Sigmoid colon (tissue), 7 donors: ENCODE measurements around the gene HMCN1. TPM values are rescaled to one million over a fixed set of nuclear protein-coding genes. Genes with fewer than 3 reads are reported as not detected.
"Not testable (repeated sequence)": the region's sequence is repeated elsewhere in the genome, so short reads cannot be mapped to it uniquely, and the experiment has no call there.

Source experiments
- DNase-seq: peaks from one replicate; pipeline ENCODE4 v3.0.0-alpha.2; 2019
- H3K27ac ChIP-seq, 4 donors: fragments of 200-600 bp; sonication (generic); one replicate each; pipeline ENCODE4 v1.5.1; 2016 to 2019; ENCODE audit warnings: mild to moderate bottlenecking in 1 of 4
- H3K27me3 ChIP-seq, 3 donors: fragments of 200-600 bp; sonication (generic); one replicate each; pipeline ENCODE4 v1.5.1; 2019; ENCODE audit warnings: mild to moderate bottlenecking in 1 of 3
- H3K36me3 ChIP-seq, 4 donors: fragments of 200-600 bp; sonication (generic); one replicate each; pipeline ENCODE4 v1.5.1; 2016 to 2019
- H3K4me1 ChIP-seq, 4 donors: fragments of 200-600 bp; sonication (generic); one replicate each; pipeline ENCODE4 v1.5.1; 2017 to 2019
- H3K4me3 ChIP-seq, 4 donors: fragments of 200-600 bp; sonication (generic); one replicate each; pipeline ENCODE4 v1.5.1; 2017 to 2019; ENCODE audit warnings: mild to moderate bottlenecking in 2 of 4, moderate library complexity in 1 of 4
- H3K9me3 ChIP-seq, 4 donors: fragments of 200-600 bp in 3 of 4; sonication (generic) in 3 of 4; one replicate each; pipeline versions ENCODE4 v1.5.1 to v1.6.1; 2013 to 2019
- EP300 ChIP-seq, 4 donors: sonication (generic); formaldehyde crosslinking; IDR thresholded peaks; one replicate each; pipeline ENCODE4 v1.6.1; 2017; ENCODE audit warnings: antibody characterized with exemption in 4 of 4
- POLR2A ChIP-seq, 2 donors: fragments of 450-650 bp; IDR thresholded peaks; one replicate each; pipeline ENCODE4 v1.6.1; 2016; ENCODE audit warnings: antibody characterized with exemption in 2 of 2, mild to moderate bottlenecking in 2 of 2, moderate library complexity in 2 of 2
- POLR2AphosphoS5 ChIP-seq, 4 donors: sonication (generic); formaldehyde crosslinking; IDR thresholded peaks; one replicate each; pipeline ENCODE4 v1.6.1; 2017; ENCODE audit warnings: antibody characterized with exemption in 4 of 4
- WGBS, 2 donors: extraction: QIAGEN DNeasy Blood & Tissue Kit; methylation state at CpG; one replicate each; pipeline ENCODE4 v1.1.7; 2013; 5-methylcytosine and 5-hydroxymethylcytosine counted together
- intact Hi-C: fragments of 100-400 bp; cut with DNase I; formaldehyde crosslinking; loops from one replicate; pipeline ENCODE4 v1.15.1; 2023
- polyA plus RNA-seq, 3 donors: library from polyadenylated mRNA; stranded (reverse); fragments of 200-250 nt; gene quantifications; one replicate each; pipeline ENCODE4 v1.2.3, GENCODE V29; 2013
- total RNA-seq, 4 donors: library from RNA; depleted of rRNA; stranded (reverse); fragments of >200 nt; gene quantifications; one replicate each; pipeline ENCODE4 v1.1.0, GENCODE V29; 2016
- TF ChIP-seq, protein P1 (sequence below), 4 experiments: fragments of 450-650 bp in 3 of 4; fragments of 200-600 bp in 1 of 4; IDR thresholded peaks; one replicate each; pipeline ENCODE4 v1.5.1; 2016 to 2019; ENCODE audit warnings: antibody characterized with exemption in 4 of 4, mild to moderate bottlenecking in 3 of 4, moderate library complexity in 2 of 4
- donor health status: healthy with polysubstance abuse.
- donor health status: Bipolar disorder and iron deficiency.
- donor health status: healthy.

HMCN1 gene
- total and polyA plus RNA-seq, 7 donors: under 0.01 to 22.7 (median 6.7) TPM

DNA sequence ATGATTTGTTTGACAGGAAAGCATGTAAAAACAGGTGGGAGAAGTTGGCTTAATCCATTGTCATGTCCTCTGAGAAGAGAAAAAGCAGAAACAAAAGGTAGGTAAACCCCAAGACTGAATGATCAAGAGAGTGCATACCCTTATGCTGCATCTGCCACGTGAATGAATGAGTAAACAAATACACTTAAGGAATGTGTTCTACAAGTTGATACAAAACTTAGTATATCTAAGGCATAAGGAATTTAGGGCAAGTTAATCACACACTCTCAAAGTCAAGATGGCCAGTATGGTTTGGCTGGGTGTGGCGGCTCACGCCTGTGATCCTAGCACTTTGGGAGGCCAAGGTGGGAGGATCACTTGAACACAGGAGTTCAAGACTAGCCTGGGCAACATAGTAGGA lies 34.2 kb downstream of the HMCN1 start:
- H3K36me3 ChIP-seq: no peaks in the 10 kb centered on the region
- no peaks in the 10 kb centered on the region for H3K9me3 ChIP-seq
- intact Hi-C loops: no loop called here
- no peak overlapping the region for H3K4me3 ChIP-seq
- H3K27ac ChIP-seq: no peak overlapping the region
- TF ChIP-seq POLR2A (IDR thresholded peaks at IDR 0.05): no peak
- TF ChIP-seq POLR2AphosphoS5 (IDR thresholded peaks at IDR 0.05): no peak
- H3K4me1 ChIP-seq: no peaks in the 10 kb centered on the region
- WGBS, 2 donors: 80 to 94% methylated on average over 3 of the region's 3 CpGs
- H3K27me3 ChIP-seq: no peaks in the 10 kb centered on the region
- no peak for DNase-seq

- no peaks in the 10 kb centered on the region for H3K9me3 ChIP-seq
- DNase-seq: no peak
- no peaks in the 10 kb centered on the region for H3K36me3 ChIP-seq
- TF ChIP-seq POLR2AphosphoS5 (IDR thresholded peaks at IDR 0.05): no peak
- TF ChIP-seq POLR2A (IDR thresholded peaks at IDR 0.05): no peak
- TF ChIP-seq EP300 (IDR thresholded peaks at IDR 0.05): no peak
- TF ChIP-seq, protein P1, sequence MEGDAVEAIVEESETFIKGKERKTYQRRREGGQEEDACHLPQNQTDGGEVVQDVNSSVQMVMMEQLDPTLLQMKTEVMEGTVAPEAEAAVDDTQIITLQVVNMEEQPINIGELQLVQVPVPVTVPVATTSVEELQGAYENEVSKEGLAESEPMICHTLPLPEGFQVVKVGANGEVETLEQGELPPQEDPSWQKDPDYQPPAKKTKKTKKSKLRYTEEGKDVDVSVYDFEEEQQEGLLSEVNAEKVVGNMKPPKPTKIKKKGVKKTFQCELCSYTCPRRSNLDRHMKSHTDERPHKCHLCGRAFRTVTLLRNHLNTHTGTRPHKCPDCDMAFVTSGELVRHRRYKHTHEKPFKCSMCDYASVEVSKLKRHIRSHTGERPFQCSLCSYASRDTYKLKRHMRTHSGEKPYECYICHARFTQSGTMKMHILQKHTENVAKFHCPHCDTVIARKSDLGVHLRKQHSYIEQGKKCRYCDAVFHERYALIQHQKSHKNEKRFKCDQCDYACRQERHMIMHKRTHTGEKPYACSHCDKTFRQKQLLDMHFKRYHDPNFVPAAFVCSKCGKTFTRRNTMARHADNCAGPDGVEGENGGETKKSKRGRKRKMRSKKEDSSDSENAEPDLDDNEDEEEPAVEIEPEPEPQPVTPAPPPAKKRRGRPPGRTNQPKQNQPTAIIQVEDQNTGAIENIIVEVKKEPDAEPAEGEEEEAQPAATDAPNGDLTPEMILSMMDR (IDR thresholded peaks at IDR 0.05): no peak
- H3K4me3 ChIP-seq: no peak overlapping the region
- no peaks in the 10 kb centered on the region for H3K4me1 ChIP-seq
- 88 to 92% methylated on average over 1 of the region's 1 CpG for WGBS, 2 donors
- intact Hi-C loops: no loop called here
- no peaks in the 10 kb centered on the region for H3K27me3 ChIP-seq
- H3K27ac ChIP-seq: no peak overlapping the region
These were observed 34.9 kb downstream of the HMCN1 start for GRCh38 chr1:185769136-185769535.

DNA sequence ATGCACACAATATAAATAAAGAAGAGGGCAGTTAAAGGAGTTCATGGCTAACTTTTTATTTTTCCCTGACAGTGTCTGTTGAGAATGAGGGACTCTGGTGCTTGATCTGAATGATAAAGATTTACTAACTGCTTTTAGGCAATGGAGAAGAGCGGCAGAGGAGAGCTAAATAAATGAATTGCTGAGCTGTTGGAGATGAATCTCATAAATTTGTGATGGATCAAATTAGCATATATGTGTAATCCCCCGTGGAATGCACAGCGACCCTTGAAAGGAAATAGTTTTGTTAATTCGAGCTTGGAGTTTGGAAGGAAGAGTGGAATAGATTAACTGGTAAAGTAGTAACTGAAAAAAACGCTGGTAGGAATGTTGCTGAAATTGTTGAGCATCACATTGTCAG lies 40.2 kb downstream of the HMCN1 start:
- 66 to 68% methylated on average over 5 of the region's 5 CpGs for WGBS, 2 donors
- H3K4me1 ChIP-seq: no peaks in the 10 kb centered on the region

GRCh38 chr1:185775501-185775900 lies 41.3 kb downstream of the HMCN1 start:
- TF ChIP-seq EP300 (IDR thresholded peaks at IDR 0.05) (no peak), POLR2A (IDR thresholded peaks at IDR 0.05) (no peak), POLR2AphosphoS5 (IDR thresholded peaks at IDR 0.05) (no peak)
- TF ChIP-seq, protein P1 (IDR thresholded peaks at IDR 0.05): no peak
- Histone ChIP-seq H3K9me3 (no peaks in the 10 kb centered on the region), H3K4me1 (no peaks in the 10 kb centered on the region), H3K27ac (no peak overlapping the region), H3K4me3 (no peak overlapping the region), H3K27me3 (no peaks in the 10 kb centered on the region), H3K36me3 (no peaks in the 10 kb centered on the region)
- no peak for DNase-seq
- intact Hi-C loops: no loop called here

More for the DNA sequence above, 40.2 kb downstream of the HMCN1 start:
- Histone ChIP-seq H3K27ac (no peak overlapping the region), H3K9me3 (no peaks in the 10 kb centered on the region), H3K27me3 (no peaks in the 10 kb centered on the region), H3K36me3 (no peaks in the 10 kb centered on the region), H3K4me3 (no peak overlapping the region)
- intact Hi-C loops: no loop called here
- no peak for DNase-seq
- TF ChIP-seq, protein P1 (IDR thresholded peaks at IDR 0.05): no peak
- TF ChIP-seq POLR2A (IDR thresholded peaks at IDR 0.05) (no peak), EP300 (IDR thresholded peaks at IDR 0.05) (no peak), POLR2AphosphoS5 (IDR thresholded peaks at IDR 0.05) (no peak)

- DNase-seq: no peak
These were observed 42.3 kb downstream of the HMCN1 start for GRCh38 chr1:185776522-185776921.

DNA sequence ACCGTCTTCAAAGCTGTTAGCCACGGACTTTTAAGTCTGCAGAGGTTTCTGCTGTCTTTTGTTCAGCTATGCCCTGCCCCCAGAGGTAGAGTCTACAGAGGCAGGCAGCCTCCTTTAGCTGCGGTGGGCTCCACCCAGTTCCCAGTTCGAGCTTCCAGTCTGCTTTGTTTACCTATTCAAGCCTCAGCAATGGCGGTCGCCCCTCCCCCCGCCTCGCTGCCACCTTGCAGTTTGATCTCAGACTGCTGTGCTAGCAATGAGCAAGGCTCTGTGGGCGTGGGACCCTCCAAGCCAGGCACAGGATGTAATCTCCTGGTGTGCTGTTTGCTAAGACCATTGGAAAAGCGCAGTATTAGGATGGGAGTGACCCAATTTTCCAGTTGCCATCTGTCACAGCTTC lies 49.7 kb downstream of the HMCN1 start:
- H3K36me3 ChIP-seq, H3K27ac ChIP-seq, H3K4me1 ChIP-seq, H3K4me3 ChIP-seq, intact Hi-C loops, H3K27me3 ChIP-seq, H3K9me3 ChIP-seq: not testable (repeated sequence)
- 82 to 89% methylated on average over 10 of the region's 10 CpGs for WGBS, 2 donors
- peak; percentile 54 for DNase-seq

More at GRCh38 chr1:185776522-185776921, 42.3 kb downstream of the HMCN1 start:
- Histone ChIP-seq H3K27ac (no peak overlapping the region), H3K4me3 (no peak overlapping the region), H3K9me3 (no peaks in the 10 kb centered on the region), H3K36me3 (no peaks in the 10 kb centered on the region), H3K4me1 (no peaks in the 10 kb centered on the region), H3K27me3 (no peaks in the 10 kb centered on the region)
- intact Hi-C loops: no loop called here
- TF ChIP-seq POLR2AphosphoS5 (IDR thresholded peaks at IDR 0.05) (no peak), POLR2A (IDR thresholded peaks at IDR 0.05) (no peak), EP300 (IDR thresholded peaks at IDR 0.05) (no peak)
- TF ChIP-seq, protein P1 (IDR thresholded peaks at IDR 0.05): no peak
